ENCODE results near the gene TMEM132D.

Gene TMEM132D

GRCh38 chr12:129096968-129097367 lies 806.9 kb downstream of the TMEM132D start:
- TF ChIP-seq CTCF (IDR thresholded peaks at IDR 0.05; ENCODE audit: insufficient read depth, low read depth, low read length, missing control alignments), result no peak
- DNase-seq (ENCODE audit: low read depth), result no peak

GRCh38 chr12:129096184-129096583 lies 807.6 kb downstream of the TMEM132D start:
- DNase-seq (ENCODE audit: low read depth), result no peak
- no peak overlapping the region for H3K4me3 ChIP-seq (ENCODE audit: low read length)
- no peak for TF ChIP-seq CTCF (IDR thresholded peaks at IDR 0.05; ENCODE audit: insufficient read depth, low read depth, low read length, missing control alignments)

More at GRCh38 chr12:129096968-129097367, 806.9 kb downstream of the TMEM132D start:
- no peak overlapping the region for H3K4me3 ChIP-seq (ENCODE audit: low read length)

GRCh38 chr12:129089576-129089975 lies 814.2 kb downstream of the TMEM132D start:
- no peak for DNase-seq (ENCODE audit: low read depth)
- no peak for TF ChIP-seq CTCF (IDR thresholded peaks at IDR 0.05; ENCODE audit: insufficient read depth, low read depth, low read length, missing control alignments)
- H3K4me3 ChIP-seq (ENCODE audit: low read length), result no peak overlapping the region

GRCh38 chr12:129084875-129085826 lies 818.7 kb downstream of the TMEM132D start:
- TF ChIP-seq CTCF (IDR thresholded peaks at IDR 0.05; ENCODE audit: insufficient read depth, low read depth, low read length, missing control alignments), result no peak
- no peak overlapping the region for H3K4me3 ChIP-seq (ENCODE audit: low read length)
- no peak for DNase-seq (ENCODE audit: low read depth)

GRCh38 chr12:129083121-129083840 lies 820.5 kb downstream of the TMEM132D start:
- no peak overlapping the region for H3K4me3 ChIP-seq (ENCODE audit: low read length)
- no peak for DNase-seq (ENCODE audit: low read depth)
- TF ChIP-seq CTCF (IDR thresholded peaks at IDR 0.05; ENCODE audit: insufficient read depth, low read depth, low read length, missing control alignments), result no peak

GRCh38 chr12:129082441-129082840 lies 821.4 kb downstream of the TMEM132D start:
- no peak for TF ChIP-seq CTCF (IDR thresholded peaks at IDR 0.05; ENCODE audit: insufficient read depth, low read depth, low read length, missing control alignments)
- DNase-seq (ENCODE audit: low read depth), result no peak
- H3K4me3 ChIP-seq (ENCODE audit: low read length), result no peak overlapping the region

Measured in epithelial cell of esophagus (primary cell).